Hematopoietic multipotent progenitor cell treated with erythropoietin and hydrocortisone succinate and interleukin-3 and kit ligand, for 4 days (in vitro differentiated cells): Measurements from ENCODE around the gene PSORS1C1.
"Not testable (repeated sequence)": the region's sequence is repeated elsewhere in the genome, so short reads cannot be mapped to it uniquely, and the experiment has no call there.

ENCODE experiments used
- DNase-seq: peaks from one replicate; pipeline ENCODE4 v3.0.0-alpha.2; 2015

PSORS1C1 gene

GRCh38 chr6:31161216-31162126 lies 46.9 kb downstream of the PSORS1C1 start:
- no peak for DNase-seq

GRCh38 chr6:31162463-31163165 lies 48.0 kb downstream of the PSORS1C1 start:
- no peak for DNase-seq

GRCh38 chr6:31163922-31164321 lies 49.3 kb downstream of the PSORS1C1 start:
- no peak for DNase-seq

GRCh38 chr6:31164475-31165063 lies 50.0 kb downstream of the PSORS1C1 start:
- not testable (repeated sequence) for DNase-seq

GRCh38 chr6:31165064-31165832 lies 50.6 kb downstream of the PSORS1C1 start:
- DNase-seq = not testable (repeated sequence)

GRCh38 chr6:31165986-31166385 lies 51.4 kb downstream of the PSORS1C1 start:
- no peak for DNase-seq

- no peak for DNase-seq
These were observed 54.0 kb downstream of the PSORS1C1 start for GRCh38 chr6:31168606-31169005.

GRCh38 chr6:31169123-31169857 lies 54.7 kb downstream of the PSORS1C1 start:
- DNase-seq = no peak

DNA sequence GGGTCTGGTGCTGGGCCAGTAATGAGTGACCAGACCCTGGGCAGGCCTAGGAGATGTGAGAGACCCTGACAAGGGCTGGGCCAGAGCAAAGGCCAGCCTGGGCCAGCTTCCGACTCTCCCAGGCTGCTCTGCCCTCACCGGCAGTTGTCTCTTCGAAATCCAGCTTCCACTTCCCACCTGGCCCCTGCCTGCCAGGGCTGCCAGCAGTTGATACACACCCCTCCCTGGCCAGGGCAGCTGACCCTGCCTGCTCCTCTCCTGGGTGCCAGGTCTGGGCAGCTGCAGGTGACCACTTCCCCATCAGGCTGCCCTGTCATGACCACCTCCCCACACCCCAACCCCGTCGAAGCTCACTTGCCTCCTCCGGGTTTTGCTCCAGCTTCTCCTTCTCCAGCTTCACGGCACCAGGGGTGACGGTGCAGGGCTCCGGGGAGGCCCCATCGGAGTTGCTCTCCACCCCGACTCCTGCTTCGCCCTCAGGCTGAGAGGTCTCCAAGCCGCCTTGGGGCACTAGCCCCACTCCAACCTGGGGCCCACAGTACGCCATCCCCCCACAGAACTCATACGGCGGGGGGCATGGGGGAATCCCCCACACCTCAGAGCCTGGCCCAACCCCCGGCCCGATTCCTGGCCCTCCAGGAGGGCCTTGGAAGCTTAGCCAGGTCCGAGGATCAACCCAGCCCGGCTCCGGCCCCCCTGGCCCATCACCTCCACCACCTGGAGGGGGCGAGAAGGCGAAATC lies 55.4 kb downstream of the PSORS1C1 start:
- DNase-seq = not testable (repeated sequence)

DNA sequence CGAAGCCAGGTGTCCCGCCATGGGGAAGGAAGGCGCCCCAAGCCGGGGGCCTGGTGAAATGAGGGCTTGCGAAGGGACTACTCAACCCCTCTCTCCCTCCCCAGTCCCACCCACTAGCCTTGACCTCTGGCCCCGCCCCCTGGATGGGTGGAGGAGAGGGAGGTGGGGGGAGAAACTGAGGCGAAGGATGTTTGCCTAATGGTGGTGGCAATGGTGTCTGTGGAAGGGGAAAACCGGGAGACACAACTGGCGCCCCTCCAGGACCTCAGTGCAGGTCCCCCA lies 55.9 kb downstream of the PSORS1C1 start, which contains the start of gene POU5F1:
POU5F1 (minus strand) TSS at position 83 of the 282 bp plus-strand sequence; CDS start at position 21, 62 bp downstream.
- no peak for DNase-seq

- DNase-seq = no peak
These were observed 56.5 kb downstream of the PSORS1C1 start for GRCh38 chr6:31170987-31171671.

- DNase-seq = no peak
These were observed 57.6 kb downstream of the PSORS1C1 start for GRCh38 chr6:31171931-31172905.

GRCh38 chr6:31172973-31173384 lies 58.4 kb downstream of the PSORS1C1 start:
- no peak for DNase-seq

DNA sequence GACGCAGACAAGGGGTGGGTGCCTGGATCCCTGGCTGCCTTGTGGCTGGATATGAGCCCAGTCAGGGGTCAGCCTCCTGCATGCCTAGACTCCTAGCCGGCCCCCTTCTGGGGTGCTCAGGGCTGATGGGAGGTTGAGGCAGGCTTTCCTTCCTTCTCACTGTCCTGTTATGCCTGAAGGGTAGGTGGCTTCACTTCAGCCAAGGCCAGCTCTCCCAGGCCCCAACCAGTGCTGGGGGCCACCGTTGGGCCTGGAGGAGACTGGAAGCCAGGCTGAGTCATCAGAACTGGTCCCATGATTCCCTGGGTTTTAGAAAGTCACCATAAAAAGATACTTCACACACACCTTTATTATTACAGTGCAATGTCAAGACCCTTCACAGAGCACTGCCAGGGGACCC lies 58.8 kb downstream of the PSORS1C1 start:
- no peak for DNase-seq

DNA sequence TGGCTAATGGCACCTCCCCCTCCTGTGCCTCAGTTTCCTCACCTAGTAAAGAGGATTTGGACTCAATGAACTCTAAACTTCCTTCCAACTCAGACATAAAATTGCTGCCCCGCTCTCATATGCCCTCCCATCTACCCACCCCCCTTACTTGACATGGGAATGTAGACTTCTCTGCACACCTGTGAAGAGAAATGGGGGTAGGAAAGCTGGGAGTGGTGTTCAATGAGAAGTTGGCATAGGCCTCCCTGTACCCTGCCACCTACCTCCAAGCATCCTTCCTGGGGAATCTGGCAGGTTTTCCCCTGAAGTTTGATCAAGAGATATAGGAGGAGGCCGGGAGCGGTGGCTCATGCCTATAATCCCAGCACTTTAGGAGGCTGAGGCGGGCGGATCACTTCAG lies 59.8 kb downstream of the PSORS1C1 start:
- no peak for DNase-seq

- peak; percentile 54 for DNase-seq
These were observed 61.4 kb downstream of the PSORS1C1 start for GRCh38 chr6:31175971-31176370.

- no peak for DNase-seq
These were observed 63.8 kb downstream of the PSORS1C1 start for GRCh38 chr6:31178143-31179041.

- no peak for DNase-seq
These were observed 64.4 kb downstream of the PSORS1C1 start for GRCh38 chr6:31179042-31179386.

- DNase-seq = no peak
These were observed 65.3 kb downstream of the PSORS1C1 start for GRCh38 chr6:31179896-31180295.
